ENCODE measurements around the gene SLC35C1. TPM values are rescaled to one million over a fixed set of nuclear protein-coding genes. Genes with fewer than 3 reads are reported as not detected.
"Not testable (repeated sequence)": the region's sequence is repeated elsewhere in the genome, so short reads cannot be mapped to it uniquely, and the experiment has no call there.

SLC35C1 gene
- total RNA-seq, 1 donor, result 6.2 TPM

- no peak for DNase-seq (ENCODE audit: low read depth)
These were observed 28.0 kb downstream of the SLC35C1 start for GRCh38 chr11:45832811-45833441.

DNA sequence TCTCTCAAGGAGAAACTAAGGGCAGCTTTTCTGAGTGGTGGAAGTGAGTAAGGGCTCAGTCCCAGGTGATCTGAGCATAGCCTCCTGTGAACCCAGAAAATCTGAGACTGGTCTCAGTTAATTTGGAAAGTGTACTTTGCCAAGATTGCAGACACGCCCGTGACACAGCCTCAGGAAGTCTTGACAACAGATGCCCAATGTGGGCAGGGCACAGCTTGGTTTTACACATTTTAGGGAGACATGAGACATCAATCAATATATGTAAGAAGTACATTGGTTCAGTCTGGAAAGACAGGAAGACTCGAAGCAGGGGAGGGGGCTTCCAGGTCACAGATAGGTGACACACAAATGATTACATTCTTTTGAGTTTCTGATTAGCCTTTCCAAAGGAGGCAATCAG, 28.8 kb downstream of the SLC35C1 start:
- H3K4me3 ChIP-seq (ENCODE audit: low read depth, low read length), result no peak overlapping the region
- no peak for DNase-seq (ENCODE audit: low read depth)
- TF ChIP-seq, protein P1, sequence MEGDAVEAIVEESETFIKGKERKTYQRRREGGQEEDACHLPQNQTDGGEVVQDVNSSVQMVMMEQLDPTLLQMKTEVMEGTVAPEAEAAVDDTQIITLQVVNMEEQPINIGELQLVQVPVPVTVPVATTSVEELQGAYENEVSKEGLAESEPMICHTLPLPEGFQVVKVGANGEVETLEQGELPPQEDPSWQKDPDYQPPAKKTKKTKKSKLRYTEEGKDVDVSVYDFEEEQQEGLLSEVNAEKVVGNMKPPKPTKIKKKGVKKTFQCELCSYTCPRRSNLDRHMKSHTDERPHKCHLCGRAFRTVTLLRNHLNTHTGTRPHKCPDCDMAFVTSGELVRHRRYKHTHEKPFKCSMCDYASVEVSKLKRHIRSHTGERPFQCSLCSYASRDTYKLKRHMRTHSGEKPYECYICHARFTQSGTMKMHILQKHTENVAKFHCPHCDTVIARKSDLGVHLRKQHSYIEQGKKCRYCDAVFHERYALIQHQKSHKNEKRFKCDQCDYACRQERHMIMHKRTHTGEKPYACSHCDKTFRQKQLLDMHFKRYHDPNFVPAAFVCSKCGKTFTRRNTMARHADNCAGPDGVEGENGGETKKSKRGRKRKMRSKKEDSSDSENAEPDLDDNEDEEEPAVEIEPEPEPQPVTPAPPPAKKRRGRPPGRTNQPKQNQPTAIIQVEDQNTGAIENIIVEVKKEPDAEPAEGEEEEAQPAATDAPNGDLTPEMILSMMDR (IDR thresholded peaks at IDR 0.05; ENCODE audit: insufficient read depth, low read length), result no peak

More at GRCh38 chr11:45832811-45833441, 28.0 kb downstream of the SLC35C1 start:
- TF ChIP-seq, protein P1 (IDR thresholded peaks at IDR 0.05; ENCODE audit: insufficient read depth, low read length), result no peak
- no peak overlapping the region for H3K4me3 ChIP-seq (ENCODE audit: low read depth, low read length)

GRCh38 chr11:45834298-45834756, 29.4 kb downstream of the SLC35C1 start:
- DNase-seq (ENCODE audit: low read depth), result no peak
- TF ChIP-seq, protein P1 (IDR thresholded peaks at IDR 0.05; ENCODE audit: insufficient read depth, low read length), result no peak
- H3K4me3 ChIP-seq (ENCODE audit: low read depth, low read length), result no peak overlapping the region

- H3K4me3 ChIP-seq (ENCODE audit: low read depth, low read length), result no peak overlapping the region
- TF ChIP-seq, protein P1 (IDR thresholded peaks at IDR 0.05; ENCODE audit: insufficient read depth, low read length), result no peak
- no peak for DNase-seq (ENCODE audit: low read depth)
These were observed 34.3 kb downstream of the SLC35C1 start for GRCh38 chr11:45839204-45839603.

DNA sequence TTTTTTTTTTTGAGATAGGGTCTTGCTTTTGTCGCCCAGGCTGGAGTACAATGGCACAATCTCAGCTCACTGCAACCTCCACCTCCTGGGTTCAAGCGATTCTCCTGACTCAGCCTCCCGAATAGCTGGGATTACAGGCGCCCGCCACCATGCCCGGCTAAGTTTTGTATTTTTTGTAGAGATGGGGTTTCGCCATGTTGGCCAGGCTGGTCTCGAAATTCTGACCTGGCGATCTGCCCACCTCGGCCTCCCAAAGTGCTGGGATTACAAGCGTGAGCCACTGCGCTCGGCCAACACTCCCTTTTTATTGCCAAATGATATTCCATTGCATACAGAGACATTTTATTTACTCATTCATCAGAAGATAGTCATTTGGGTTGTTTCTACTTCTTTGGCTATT, 35.3 kb downstream of the SLC35C1 start:
- not testable (repeated sequence) for H3K4me3 ChIP-seq (ENCODE audit: low read depth, low read length); DNase-seq (ENCODE audit: low read depth)

GRCh38 chr11:45843158-45843924, 38.4 kb downstream of the SLC35C1 start:
- TF ChIP-seq, protein P1 (IDR thresholded peaks at IDR 0.05; ENCODE audit: insufficient read depth, low read length), result peak; percentile 93
- no peak overlapping the region for H3K4me3 ChIP-seq (ENCODE audit: low read depth, low read length)
- DNase-seq (ENCODE audit: low read depth), result peak; percentile 84

GRCh38 chr11:45844822-45845578, 40.1 kb downstream of the SLC35C1 start:
- TF ChIP-seq, protein P1 (IDR thresholded peaks at IDR 0.05; ENCODE audit: insufficient read depth, low read length), result no peak
- no peak overlapping the region for H3K4me3 ChIP-seq (ENCODE audit: low read depth, low read length)
- DNase-seq (ENCODE audit: low read depth), result no peak
